CD4-positive, alpha-beta T cell (primary cell): ENCODE results near the gene NLGN1. TPM values are rescaled to one million over a fixed set of nuclear protein-coding genes. Genes with fewer than 3 reads are reported as not detected.

ENCODE experiments used
- ATAC-seq: fragments of 200-7000 bp; cut with Tn5 transposase; one replicate; pipeline ENCODE4 v1.10.0; 2022; ENCODE audit warnings: mild to moderate bottlenecking; ENCODE audit not compliant: poor library complexity
- CTCF ChIA-PET: fragments of 350-600 bp; sonication (Branson Sonifier 250); formaldehyde crosslinking; loops from one replicate; lab custom pipeline; 2021; ENCODE audit warnings: antibody characterized with exemption, inconsistent platforms; lab: Charles Lee
- POLR2A ChIA-PET: fragments of 350-600 bp; sonication (Branson Sonifier 250); formaldehyde crosslinking; loops from one replicate; lab custom pipeline; 2021; ENCODE audit warnings: antibody characterized with exemption, inconsistent platforms; lab: Charles Lee
- DNase-seq, 14 experiments: peaks; one replicate each; pipeline ENCODE4 v3.0.0-alpha.2; 2013 to 2020; ENCODE audit warnings: mixed read lengths in 2 of 14
- H3K27ac ChIP-seq, 2 donors: one replicate each; pipeline versions ENCODE4 v1.5.1 to v1.7.0; 2013; ENCODE audit warnings: low read length in 2 of 2, low read depth in 1 of 2, mild to moderate bottlenecking in 1 of 2
- H3K27me3 ChIP-seq, 2 experiments: 1 replicate in 1 of 2; 2 replicates in 1 of 2; pipeline versions ENCODE4 v1.6.1 to v1.7.0; 2013; ENCODE audit warnings: low read length in 2 of 2, control low read depth in 1 of 2, mild to moderate bottlenecking in 1 of 2, moderate library complexity in 1 of 2; ENCODE audit not compliant: insufficient read depth in 2 of 2, control insufficient read depth in 1 of 2
- H3K36me3 ChIP-seq: one replicate; pipeline ENCODE4 v1.6.1; 2013; ENCODE audit warnings: low read length, control low read depth; ENCODE audit not compliant: insufficient read depth
- H3K4me1 ChIP-seq: one replicate; pipeline ENCODE4 v1.6.1; 2013; ENCODE audit warnings: low read length, control low read depth; ENCODE audit not compliant: insufficient read depth
- H3K4me3 ChIP-seq: one replicate; pipeline ENCODE4 v1.5.1; 2013; ENCODE audit warnings: mild to moderate bottlenecking, low read length, moderate library complexity
- H3K9me3 ChIP-seq, 2 experiments: 1 replicate in 1 of 2; 2 replicates in 1 of 2; pipeline versions ENCODE4 v1.6.1 to v1.7.0; 2013; ENCODE audit warnings: low read length in 2 of 2, mild to moderate bottlenecking in 2 of 2, control low read depth in 1 of 2, moderate library complexity in 1 of 2; ENCODE audit not compliant: control insufficient read depth in 1 of 2, insufficient read depth in 1 of 2
- H3K27ac Mint-ChIP-seq: one replicate; pipeline ENCODE4 v1.8.0; 2020; ENCODE audit warnings: mixed read lengths
- H3K27me3 Mint-ChIP-seq: one replicate; pipeline ENCODE4 v1.8.0; 2021; ENCODE audit warnings: mixed read lengths
- H3K36me3 Mint-ChIP-seq: one replicate; pipeline ENCODE4 v1.8.0; 2021; ENCODE audit warnings: low read depth, mixed read lengths
- H3K4me1 Mint-ChIP-seq: one replicate; pipeline ENCODE4 v1.8.0; 2021; ENCODE audit warnings: low read depth, mixed read lengths
- H3K4me3 Mint-ChIP-seq: one replicate; pipeline ENCODE4 v1.8.0; 2020; ENCODE audit warnings: mild to moderate bottlenecking, mixed read lengths
- H3K9me3 Mint-ChIP-seq: one replicate; pipeline ENCODE4 v1.8.0; 2020; ENCODE audit warnings: mixed read lengths
- CTCF ChIP-seq: fragments of 200-600 bp; IDR thresholded peaks from one replicate; pipeline ENCODE4 v1.8.0; 2022; ENCODE audit warnings: antibody characterized with exemption, mild to moderate bottlenecking
- intact Hi-C, 2 experiments: fragments of 100-400 bp; cut with DNase I in 1 of 2; cut with micrococcal nuclease in 1 of 2; formaldehyde crosslinking; loops; one replicate each; pipeline versions ENCODE4 v1.15.1 to v1.9.0; 2023 to 2025; cut with DNase I, micrococcal nuclease
- total RNA-seq, 174 experiments: library from RNA in 2 of 174; stranded (reverse) in 2 of 174; gene quantifications; one replicate each; pipeline ENCODE4 v1.2.3 and lab custom pipeline; 2021 to 2026

Gene NLGN1
- total RNA-seq, 2 experiments from 2014 or later, result not detected

GRCh38 chr3:173938616-173939015, 541.1 kb downstream of the NLGN1 start:
- no peaks in the 10 kb centered on the region for H3K27me3 Mint-ChIP-seq
- TF ChIP-seq CTCF, result no peak
- no peaks in the 10 kb centered on the region for H3K36me3 Mint-ChIP-seq
- H3K9me3 Mint-ChIP-seq, result no peaks in the 10 kb centered on the region
- Histone ChIP-seq H3K4me1 (no peaks in the 10 kb centered on the region), H3K9me3 (no peaks in the 10 kb centered on the region), H3K4me3 (no peak overlapping the region), H3K36me3 (no peaks in the 10 kb centered on the region), H3K27me3 (no peaks in the 10 kb centered on the region), H3K27ac (no peak overlapping the region)
- ChIA-PET CTCF (no interaction called here), POLR2A (no interaction called here)
- intact Hi-C loops, result no loop called here
- H3K27ac Mint-ChIP-seq, result no peak overlapping the region
- no peak for DNase-seq
- H3K4me3 Mint-ChIP-seq, result no peak overlapping the region
- no peaks in the 10 kb centered on the region for H3K4me1 Mint-ChIP-seq
- no peak for ATAC-seq

GRCh38 chr3:173939331-173939730, 541.8 kb downstream of the NLGN1 start:
- Histone ChIP-seq H3K27ac (no peak overlapping the region), H3K27me3 (no peaks in the 10 kb centered on the region), H3K4me1 (no peaks in the 10 kb centered on the region), H3K4me3 (no peak overlapping the region), H3K9me3 (no peaks in the 10 kb centered on the region), H3K36me3 (no peaks in the 10 kb centered on the region)
- ChIA-PET POLR2A (no interaction called here), CTCF (no interaction called here)
- Mint-ChIP-seq H3K36me3 (no peaks in the 10 kb centered on the region), H3K27ac (no peak overlapping the region), H3K4me3 (no peak overlapping the region), H3K27me3 (no peaks in the 10 kb centered on the region), H3K4me1 (no peaks in the 10 kb centered on the region), H3K9me3 (no peaks in the 10 kb centered on the region)
- TF ChIP-seq CTCF, result no peak
- intact Hi-C loops, result no loop called here
- no peak for ATAC-seq
- DNase-seq, result no peak

GRCh38 chr3:173943264-173943663, 545.7 kb downstream of the NLGN1 start:
- Histone ChIP-seq H3K4me1 (no peaks in the 10 kb centered on the region), H3K27me3 (no peaks in the 10 kb centered on the region), H3K9me3 (no peaks in the 10 kb centered on the region), H3K36me3 (no peaks in the 10 kb centered on the region), H3K4me3 (no peak overlapping the region), H3K27ac (no peak overlapping the region)
- Mint-ChIP-seq H3K4me1 (no peaks in the 10 kb centered on the region), H3K27me3 (no peaks in the 10 kb centered on the region), H3K4me3 (no peak overlapping the region), H3K9me3 (no peaks in the 10 kb centered on the region), H3K27ac (no peak overlapping the region), H3K36me3 (no peaks in the 10 kb centered on the region)
- POLR2A ChIA-PET, result no interaction called here
- DNase-seq, result no peak
- intact Hi-C loops, result no loop called here
- CTCF ChIA-PET, result no interaction called here
- ATAC-seq, result no peak
- TF ChIP-seq CTCF, result no peak
